HG02885 (cell line): ENCODE data around the gene SLC34A2.

Experiments used
- ATAC-seq: cut with Tn5 transposase; IDR thresholded peaks from one replicate; pipeline ENCODE4 v1.9.1; 2021; ENCODE audit warnings: mild to moderate bottlenecking; ENCODE audit not compliant: unreplicated experiment, poor library complexity

The SLC34A2 gene

DNA sequence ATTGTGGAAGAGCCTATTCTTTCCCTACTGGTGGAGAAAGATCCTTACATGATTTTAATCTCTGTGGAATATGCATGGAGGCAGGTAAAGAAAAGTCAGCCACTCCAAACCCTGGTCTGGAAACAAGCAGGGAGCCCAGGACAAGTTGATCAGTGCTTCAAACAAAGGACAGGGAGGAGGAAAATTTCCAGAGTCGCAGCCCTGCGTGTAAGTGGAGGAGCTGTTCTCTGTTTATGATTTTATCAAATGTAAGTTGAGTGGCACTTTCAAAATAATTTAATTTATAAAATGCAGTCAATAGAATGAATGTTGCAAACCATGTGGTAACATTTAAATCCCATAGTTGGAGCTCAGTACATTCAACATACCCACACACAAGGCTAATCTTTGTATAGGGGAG, 57.0 kb downstream of the SLC34A2 start:
- ATAC-seq: no peak

GRCh38 chr4:25713812-25714211, 58.2 kb downstream of the SLC34A2 start:
- no peak for ATAC-seq

DNA sequence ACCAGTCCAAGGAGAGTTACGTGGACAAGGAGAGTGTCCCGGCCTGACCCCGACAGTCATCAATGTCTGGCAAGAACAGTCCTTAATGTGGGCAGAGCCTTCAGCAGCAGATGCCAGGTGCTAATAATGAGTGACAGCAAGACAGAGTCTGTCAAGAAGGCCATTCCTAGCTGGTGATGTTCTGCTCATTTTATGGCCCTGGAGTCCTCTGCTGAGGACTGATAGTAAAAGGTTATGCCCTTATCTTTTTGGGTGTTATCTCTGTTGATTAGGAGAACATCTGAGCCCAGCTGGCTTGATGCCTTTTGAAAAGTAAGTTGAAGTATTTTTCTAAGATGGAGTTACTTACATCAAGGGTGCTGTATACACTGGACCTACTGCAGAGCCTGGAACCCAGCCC, 67.3 kb downstream of the SLC34A2 start:
- ATAC-seq: no peak

- ATAC-seq: no peak
These were observed 67.8 kb downstream of the SLC34A2 start for GRCh38 chr4:25723409-25723808.

GRCh38 chr4:25725870-25726269, 70.2 kb downstream of the SLC34A2 start:
- ATAC-seq: no peak

DNA sequence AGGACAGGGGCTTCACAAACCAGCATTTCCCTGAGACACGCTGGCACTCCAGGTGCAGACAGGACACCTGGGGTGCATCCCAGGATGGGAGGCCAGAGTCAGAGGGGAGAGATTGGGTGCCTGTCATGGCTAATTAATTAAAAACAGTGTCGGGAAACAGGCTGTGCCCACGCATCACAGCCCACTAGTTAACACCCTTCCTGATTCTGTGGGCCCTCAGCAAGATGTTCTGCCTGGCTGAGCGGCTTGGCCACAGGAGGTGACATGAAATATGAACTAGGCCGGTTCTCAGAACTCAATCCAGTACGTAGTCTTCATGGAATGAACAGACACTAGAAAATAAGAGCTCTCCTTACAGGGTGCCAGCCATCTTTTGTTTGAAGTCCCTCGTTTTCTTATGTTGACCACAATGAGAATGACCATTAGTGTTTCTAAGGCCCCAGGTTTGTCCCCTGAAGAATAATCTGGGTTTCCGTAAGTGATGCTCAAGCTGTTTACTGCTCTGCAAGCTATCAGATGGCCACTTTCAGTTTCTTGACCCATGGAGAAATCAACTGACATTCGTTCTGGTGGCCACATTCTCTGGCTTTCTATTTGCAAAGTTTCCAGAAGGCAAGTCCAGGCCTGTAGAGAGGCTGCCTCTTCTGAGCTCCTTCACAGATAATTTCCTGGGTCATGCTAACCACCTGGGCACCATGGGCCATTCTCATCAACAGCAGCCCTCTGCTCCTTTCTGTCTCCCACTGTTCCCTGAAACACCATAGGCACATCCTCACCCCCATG, 72.3 kb downstream of the SLC34A2 start:
- no peak for ATAC-seq
